ENCODE measurements around the gene ZYG11B. TPM values are rescaled to one million over a fixed set of nuclear protein-coding genes. Genes with fewer than 3 reads are reported as not detected.
"Not testable (repeated sequence)": the region's sequence is repeated elsewhere in the genome, so short reads cannot be mapped to it uniquely, and the experiment has no call there.

The ZYG11B gene
- total RNA-seq, 1 experiment from 2014 or later, result 20.6 TPM

GRCh38 chr1:52686261-52686751 lies 39.9 kb upstream of the ZYG11B start:
- not testable (repeated sequence) for H2BK120ac ChIP-seq (ENCODE audit: low read depth, low read length, poor library complexity, severe bottlenecking); H4K5ac ChIP-seq (ENCODE audit: insufficient read length, low read depth, low read length); H2AK5ac ChIP-seq (ENCODE audit: insufficient read length, low read length); H2BK20ac ChIP-seq (ENCODE audit: low read depth, low read length, poor library complexity, severe bottlenecking); H4K20me1 ChIP-seq (ENCODE audit: control insufficient read depth, insufficient read depth, insufficient read length); H3K18ac ChIP-seq (ENCODE audit: insufficient read length, low read depth, low read length); H3K4ac ChIP-seq (ENCODE audit: low read depth, low read length); H3K56ac ChIP-seq (ENCODE audit: insufficient read length, low read depth, low read length); H4K8ac ChIP-seq (replicated peaks; ENCODE audit: insufficient read length, low read depth, low read length); H3K4me1 ChIP-seq (ENCODE audit: insufficient read depth, low read length); H2BK12ac ChIP-seq (ENCODE audit: insufficient read length, low read depth, low read length); H3K4me3 Mint-ChIP-seq; H3K4me1 Mint-ChIP-seq; H3K9me3 ChIP-seq (ENCODE audit: control insufficient read depth, low read depth, low read length); H4K91ac ChIP-seq (ENCODE audit: insufficient read length, low read depth, low read length); H3K27me3 ChIP-seq (ENCODE audit: insufficient read depth, low read length); H3K23me2 ChIP-seq (ENCODE audit: insufficient read length, low read depth, low read length, poor library complexity, severe bottlenecking); H3K4me2 ChIP-seq (ENCODE audit: insufficient read depth, insufficient read length, low read length); H3K27me3 Mint-ChIP-seq (ENCODE audit: low read depth); H3K9ac ChIP-seq (ENCODE audit: extremely low read depth, insufficient read length, low read length); H3K79me2 ChIP-seq (ENCODE audit: insufficient read depth, low read length); H3K79me1 ChIP-seq (ENCODE audit: insufficient read depth, low read depth, low read length, poor library complexity, severe bottlenecking); H3K23ac ChIP-seq (ENCODE audit: insufficient read length, low read depth, low read length); H3T11ph ChIP-seq (ENCODE audit: low read length); H2BK5ac ChIP-seq (ENCODE audit: insufficient read length, low read length); H3K27ac ChIP-seq (ENCODE audit: insufficient read length, low read depth, low read length); H3K9me3 Mint-ChIP-seq; H3K14ac ChIP-seq (ENCODE audit: insufficient read depth, low read length); H2BK15ac ChIP-seq (ENCODE audit: low read depth, low read length); H2AFZ ChIP-seq (ENCODE audit: low read length)
- no CpG with 5 or more reads among the region's 17 CpGs for WGBS (ENCODE audit: extremely low coverage, insufficient read length, low lambda C conversion rate)
- TF ChIP-seq, protein P1, sequence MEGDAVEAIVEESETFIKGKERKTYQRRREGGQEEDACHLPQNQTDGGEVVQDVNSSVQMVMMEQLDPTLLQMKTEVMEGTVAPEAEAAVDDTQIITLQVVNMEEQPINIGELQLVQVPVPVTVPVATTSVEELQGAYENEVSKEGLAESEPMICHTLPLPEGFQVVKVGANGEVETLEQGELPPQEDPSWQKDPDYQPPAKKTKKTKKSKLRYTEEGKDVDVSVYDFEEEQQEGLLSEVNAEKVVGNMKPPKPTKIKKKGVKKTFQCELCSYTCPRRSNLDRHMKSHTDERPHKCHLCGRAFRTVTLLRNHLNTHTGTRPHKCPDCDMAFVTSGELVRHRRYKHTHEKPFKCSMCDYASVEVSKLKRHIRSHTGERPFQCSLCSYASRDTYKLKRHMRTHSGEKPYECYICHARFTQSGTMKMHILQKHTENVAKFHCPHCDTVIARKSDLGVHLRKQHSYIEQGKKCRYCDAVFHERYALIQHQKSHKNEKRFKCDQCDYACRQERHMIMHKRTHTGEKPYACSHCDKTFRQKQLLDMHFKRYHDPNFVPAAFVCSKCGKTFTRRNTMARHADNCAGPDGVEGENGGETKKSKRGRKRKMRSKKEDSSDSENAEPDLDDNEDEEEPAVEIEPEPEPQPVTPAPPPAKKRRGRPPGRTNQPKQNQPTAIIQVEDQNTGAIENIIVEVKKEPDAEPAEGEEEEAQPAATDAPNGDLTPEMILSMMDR (conservative IDR thresholded peaks at IDR 0.05), result peak; percentile 89
- Mint-ChIP-seq H3K36me3 (ENCODE audit: insufficient read depth in 1 of 3, low read depth in 3 of 3) (peaks cover 19 to 65% (median 42%) of the 10 kb centered on the region in 3 experiments; a peak in 6 of 7 replicates), H3K27ac (peak overlapping the region in 2 of 3 experiments; percentile 24 to 85; a peak in 3 of 7 replicates)
- peak; percentile 74 for DNase-seq

Measured in H9 (cell line).